Memory B cell (primary cell): ENCODE measurements around the gene SH3D19.

Source experiments
- ATAC-seq: fragments of 150-1000 bp; cut with Tn5 transposase; 2 replicates; pipeline ENCODE4 v1.10.0; 2021; ENCODE audit warnings: low read depth, mild to moderate bottlenecking, moderate library complexity
- DNase-seq, 2 donors: peaks; one replicate each; pipeline ENCODE4 v3.0.0; 2022; ENCODE audit warnings: low spot score in 2 of 2
- H3K27ac Mint-ChIP-seq: one replicate; pipeline ENCODE4 v1.8.0; 2022; ENCODE audit warnings: mild to moderate bottlenecking, moderate library complexity, mixed read lengths
- H3K27me3 Mint-ChIP-seq: one replicate; pipeline ENCODE4 v1.8.0; 2022; ENCODE audit warnings: mixed read lengths
- H3K36me3 Mint-ChIP-seq: one replicate; pipeline ENCODE4 v1.8.0; 2022; ENCODE audit warnings: mild to moderate bottlenecking, mixed read lengths
- H3K4me1 Mint-ChIP-seq: one replicate; pipeline ENCODE4 v1.8.0; 2022; ENCODE audit warnings: mixed read lengths
- H3K4me3 Mint-ChIP-seq: one replicate; pipeline ENCODE4 v1.8.0; 2022; ENCODE audit warnings: mild to moderate bottlenecking, moderate library complexity, mixed read lengths
- H3K9me3 Mint-ChIP-seq: one replicate; pipeline ENCODE4 v1.8.0; 2022; ENCODE audit warnings: mixed read lengths

Gene SH3D19

DNA sequence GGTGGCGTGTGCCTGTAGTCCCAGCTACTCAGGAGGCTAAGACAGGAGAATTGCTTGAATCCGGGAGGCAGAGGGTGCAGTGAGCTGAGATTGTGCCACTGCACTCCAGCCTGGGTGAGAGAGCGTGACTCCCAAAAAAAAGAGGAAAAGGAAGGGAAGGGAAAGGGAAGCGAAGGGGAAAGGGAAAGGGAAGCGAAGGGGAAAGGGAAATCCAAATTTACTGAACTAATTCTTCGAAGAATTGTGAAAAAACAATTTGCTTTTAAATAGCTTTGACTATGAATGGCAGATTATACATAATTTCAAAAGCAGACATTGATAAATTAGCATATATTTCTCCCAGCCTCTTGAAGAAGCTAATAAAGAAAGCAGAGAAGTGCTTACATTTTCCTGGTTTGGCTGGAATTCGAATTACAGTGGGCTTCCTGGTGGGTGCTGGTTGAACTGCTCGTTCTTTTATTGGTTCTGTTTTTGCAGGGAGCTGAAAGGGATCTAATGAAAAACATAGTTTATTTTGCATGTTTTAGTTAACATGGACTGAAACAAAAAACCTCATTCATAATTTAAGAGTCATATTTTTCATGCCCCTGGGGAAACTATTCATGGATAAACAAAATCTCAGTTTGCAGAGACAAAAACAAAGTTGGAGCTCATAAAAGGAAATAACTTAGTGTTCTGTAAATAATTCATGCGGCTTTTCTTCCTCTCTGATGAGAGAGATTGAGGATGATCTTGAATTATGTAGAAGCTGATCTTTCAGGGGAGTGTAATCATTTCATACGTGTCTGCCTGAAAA is 160.0 kb downstream of the SH3D19 start:
- no peak overlapping the region for H3K27ac Mint-ChIP-seq

DNA sequence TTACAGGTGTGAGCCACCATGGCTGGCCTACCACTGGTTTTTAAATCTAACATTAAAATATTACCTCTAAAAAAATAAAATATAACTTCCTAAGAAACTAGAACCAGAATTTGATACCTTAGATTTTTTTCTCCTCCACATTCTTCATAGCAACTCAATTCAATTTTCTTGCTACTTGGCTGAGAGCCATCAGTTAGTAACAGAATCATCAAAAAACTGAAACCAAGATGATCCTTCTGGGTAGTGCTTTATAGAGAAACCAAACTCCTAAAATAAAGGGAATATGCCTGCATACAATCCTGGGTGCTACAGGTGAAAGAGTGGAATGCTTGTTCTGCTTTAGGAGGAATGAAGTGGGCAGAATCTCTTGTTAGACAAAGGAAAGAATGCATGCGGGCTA is 161.6 kb downstream of the SH3D19 start:
- ATAC-seq (no peak), DNase-seq (no peak)
- Mint-ChIP-seq H3K27ac (no peak overlapping the region), H3K27me3 (peaks cover 1% of the 10 kb centered on the region), H3K36me3 (no peaks in the 10 kb centered on the region), H3K4me1 (no peaks in the 10 kb centered on the region), H3K9me3 (no peaks in the 10 kb centered on the region), H3K4me3 (no peak overlapping the region)

More for the DNA sequence above, 160.0 kb downstream of the SH3D19 start:
- H3K27me3 Mint-ChIP-seq: peaks cover 1% of the 10 kb centered on the region
- DNase-seq (no peak), ATAC-seq (no peak)
- H3K9me3 Mint-ChIP-seq: no peaks in the 10 kb centered on the region
- no peak overlapping the region for H3K4me3 Mint-ChIP-seq
- no peaks in the 10 kb centered on the region for H3K36me3 Mint-ChIP-seq
- H3K4me1 Mint-ChIP-seq: no peaks in the 10 kb centered on the region

- no peak overlapping the region for H3K27ac Mint-ChIP-seq
- no peak overlapping the region for H3K4me3 Mint-ChIP-seq
- H3K27me3 Mint-ChIP-seq: peaks cover 3% of the 10 kb centered on the region
- H3K36me3 Mint-ChIP-seq: no peaks in the 10 kb centered on the region
- no peak for ATAC-seq
- no peaks in the 10 kb centered on the region for H3K4me1 Mint-ChIP-seq
- H3K9me3 Mint-ChIP-seq: peaks cover 1% of the 10 kb centered on the region
- no peak for DNase-seq
These were observed 166.4 kb downstream of the SH3D19 start for GRCh38 chr4:151158979-151159378.

DNA sequence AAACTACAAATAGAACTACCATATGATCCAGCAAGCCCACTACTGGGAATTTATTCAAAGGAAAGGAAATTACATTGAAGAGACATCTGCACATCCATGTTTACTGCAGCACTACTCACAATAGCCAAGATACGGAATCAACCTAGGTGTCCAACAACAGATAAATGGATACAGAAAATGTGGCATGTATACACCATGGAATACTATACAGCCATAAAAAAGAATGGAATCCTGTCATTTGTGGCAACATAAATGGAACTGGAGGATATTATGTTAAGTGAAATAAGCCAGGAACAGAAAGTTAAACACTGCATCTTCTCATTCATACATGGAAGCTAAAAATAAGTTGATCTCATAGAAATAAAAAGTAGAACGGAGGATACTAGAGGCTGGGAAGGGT is 167.9 kb downstream of the SH3D19 start:
- Mint-ChIP-seq H3K27me3 (peaks cover 3% of the 10 kb centered on the region), H3K4me3 (no peak overlapping the region), H3K4me1 (no peaks in the 10 kb centered on the region), H3K27ac (no peak overlapping the region), H3K9me3 (peaks cover 1% of the 10 kb centered on the region), H3K36me3 (no peaks in the 10 kb centered on the region)
- no peak for DNase-seq
- no peak for ATAC-seq

DNA sequence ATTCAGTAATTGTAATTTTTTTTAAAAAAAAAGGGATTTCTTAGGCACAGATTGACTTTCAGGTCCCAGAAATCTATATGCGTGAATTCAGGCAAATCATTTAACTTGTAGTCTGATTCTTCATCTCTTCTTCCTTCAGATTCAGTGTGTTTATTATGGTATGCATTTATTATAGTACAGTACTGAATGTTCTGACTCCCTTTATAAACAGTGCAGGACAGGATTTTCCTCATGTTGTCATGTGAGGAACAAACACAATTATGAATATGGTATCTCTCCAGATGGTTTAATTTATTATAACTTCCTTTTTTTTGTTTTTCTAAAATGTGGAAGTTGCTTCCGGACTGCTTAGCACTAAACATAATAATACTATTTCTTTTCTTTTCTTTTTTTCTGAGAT is 171.8 kb downstream of the SH3D19 start:
- Mint-ChIP-seq H3K9me3 (peaks cover 1% of the 10 kb centered on the region), H3K27ac (no peak overlapping the region), H3K27me3 (peaks cover 2% of the 10 kb centered on the region), H3K4me3 (no peak overlapping the region), H3K4me1 (peaks cover 3% of the 10 kb centered on the region), H3K36me3 (no peaks in the 10 kb centered on the region)
- ATAC-seq: no peak
- DNase-seq: no peak

- Mint-ChIP-seq H3K4me3 (no peak overlapping the region), H3K36me3 (no peaks in the 10 kb centered on the region), H3K9me3 (no peaks in the 10 kb centered on the region), H3K27ac (no peak overlapping the region), H3K4me1 (peaks cover 3% of the 10 kb centered on the region), H3K27me3 (no peaks in the 10 kb centered on the region)
- ATAC-seq: no peak
- no peak for DNase-seq
These were observed 173.4 kb downstream of the SH3D19 start for GRCh38 chr4:151152028-151152427.

GRCh38 chr4:151150821-151151580 is 174.4 kb downstream of the SH3D19 start:
- H3K9me3 Mint-ChIP-seq: no peaks in the 10 kb centered on the region

GRCh38 chr4:151148261-151148660 is 177.1 kb downstream of the SH3D19 start:
- H3K4me1 Mint-ChIP-seq: peaks cover 3% of the 10 kb centered on the region
- H3K27me3 Mint-ChIP-seq: no peaks in the 10 kb centered on the region
- H3K27ac Mint-ChIP-seq: no peak overlapping the region
- H3K9me3 Mint-ChIP-seq: no peaks in the 10 kb centered on the region
- no peak for DNase-seq
- ATAC-seq: no peak
- H3K4me3 Mint-ChIP-seq: no peak overlapping the region
- H3K36me3 Mint-ChIP-seq: no peaks in the 10 kb centered on the region

More at GRCh38 chr4:151150821-151151580, 174.4 kb downstream of the SH3D19 start:
- Mint-ChIP-seq H3K4me3 (no peak overlapping the region), H3K27me3 (no peaks in the 10 kb centered on the region), H3K36me3 (no peaks in the 10 kb centered on the region), H3K27ac (no peak overlapping the region), H3K4me1 (peaks cover 3% of the 10 kb centered on the region)
- no peak for ATAC-seq
- DNase-seq: no peak

DNA sequence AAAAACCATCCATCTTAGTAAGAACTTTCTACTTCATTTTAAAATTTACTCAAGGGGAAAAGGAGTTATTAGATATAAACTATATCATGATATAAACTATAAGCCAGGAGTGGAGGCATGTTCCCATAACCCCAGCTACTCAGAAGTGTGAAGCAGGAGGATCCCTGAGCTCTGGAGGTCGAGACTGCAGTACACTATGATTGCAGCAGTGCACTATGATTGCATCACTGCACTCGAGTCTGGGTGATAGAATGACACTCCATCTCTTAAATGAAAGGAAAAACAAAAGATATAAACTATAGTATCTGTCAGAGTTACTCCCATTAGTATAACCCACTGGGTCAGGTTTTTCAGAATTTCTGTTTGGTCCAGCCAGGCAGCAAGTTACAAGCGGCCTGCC is 178.4 kb downstream of the SH3D19 start:
- H3K4me3 Mint-ChIP-seq: no peak overlapping the region
- H3K4me1 Mint-ChIP-seq: peaks cover 3% of the 10 kb centered on the region
- H3K27me3 Mint-ChIP-seq: no peaks in the 10 kb centered on the region
- DNase-seq: no peak
- H3K36me3 Mint-ChIP-seq: no peaks in the 10 kb centered on the region
- H3K27ac Mint-ChIP-seq: no peak overlapping the region
- ATAC-seq: no peak
- H3K9me3 Mint-ChIP-seq: no peaks in the 10 kb centered on the region

- DNase-seq (no peak), ATAC-seq (no peak)
- no peak overlapping the region for H3K4me3 Mint-ChIP-seq
- no peaks in the 10 kb centered on the region for H3K9me3 Mint-ChIP-seq
- no peaks in the 10 kb centered on the region for H3K4me1 Mint-ChIP-seq
- H3K36me3 Mint-ChIP-seq: no peaks in the 10 kb centered on the region
- H3K27me3 Mint-ChIP-seq: no peaks in the 10 kb centered on the region
- no peak overlapping the region for H3K27ac Mint-ChIP-seq
These were observed 180.9 kb downstream of the SH3D19 start for GRCh38 chr4:151144329-151145072.

- Mint-ChIP-seq H3K27me3 (no peaks in the 10 kb centered on the region), H3K27ac (no peak overlapping the region), H3K9me3 (no peaks in the 10 kb centered on the region), H3K36me3 (no peaks in the 10 kb centered on the region), H3K4me1 (no peaks in the 10 kb centered on the region), H3K4me3 (no peak overlapping the region)
- DNase-seq (no peak), ATAC-seq (no peak)
These were observed 181.6 kb downstream of the SH3D19 start for GRCh38 chr4:151143811-151144210.

- no peak for DNase-seq
- no peak for ATAC-seq
- no peaks in the 10 kb centered on the region for H3K4me1 Mint-ChIP-seq
- no peaks in the 10 kb centered on the region for H3K9me3 Mint-ChIP-seq
- H3K27me3 Mint-ChIP-seq: no peaks in the 10 kb centered on the region
- no peak overlapping the region for H3K27ac Mint-ChIP-seq
- H3K4me3 Mint-ChIP-seq: no peak overlapping the region
- no peaks in the 10 kb centered on the region for H3K36me3 Mint-ChIP-seq
These were observed 182.2 kb downstream of the SH3D19 start for GRCh38 chr4:151143162-151143561.

DNA sequence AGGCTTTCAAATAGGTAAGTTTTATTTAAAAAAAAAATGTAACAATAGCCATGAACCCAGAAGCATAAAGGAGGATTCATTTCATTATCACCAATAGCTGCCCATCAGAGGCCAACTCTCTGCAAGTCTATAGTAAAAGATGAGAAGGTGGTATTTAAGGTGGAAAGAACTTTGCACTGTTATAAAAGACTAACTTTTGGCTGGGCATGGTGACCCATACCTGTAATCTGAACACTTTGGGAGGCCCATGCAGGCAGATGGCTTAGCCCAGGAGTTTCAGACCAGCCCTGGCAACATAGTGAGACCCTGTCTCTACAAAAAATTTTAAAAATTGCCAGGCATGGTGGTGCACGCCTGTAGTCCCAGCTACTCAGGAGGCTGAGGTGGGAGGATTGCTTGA is 182.6 kb downstream of the SH3D19 start:
- Mint-ChIP-seq H3K9me3 (no peaks in the 10 kb centered on the region), H3K27me3 (no peaks in the 10 kb centered on the region), H3K36me3 (no peaks in the 10 kb centered on the region), H3K4me3 (no peak overlapping the region), H3K4me1 (no peaks in the 10 kb centered on the region), H3K27ac (no peak overlapping the region)
- ATAC-seq (no peak), DNase-seq (no peak)

DNA sequence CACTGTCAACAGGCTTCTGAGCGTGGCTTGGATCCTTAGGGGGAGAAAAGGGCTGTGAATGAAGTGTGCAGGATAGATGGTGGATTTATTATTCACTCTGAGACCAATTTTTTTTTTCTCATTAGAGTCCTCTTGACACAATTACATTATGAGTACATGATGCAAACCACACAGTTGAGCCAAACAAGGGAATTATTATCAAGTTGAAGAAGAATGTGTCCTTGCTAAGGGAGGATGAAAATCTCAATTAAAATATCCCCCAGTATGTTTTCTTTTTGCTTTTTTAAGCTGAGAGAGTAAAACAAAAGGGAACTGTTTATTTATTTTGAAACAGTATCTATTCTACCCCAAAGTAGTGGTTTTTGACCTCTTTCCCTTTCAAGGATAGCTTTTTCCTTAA is 185.6 kb downstream of the SH3D19 start:
- no peak for DNase-seq
- Mint-ChIP-seq H3K36me3 (no peaks in the 10 kb centered on the region), H3K27me3 (no peaks in the 10 kb centered on the region), H3K9me3 (no peaks in the 10 kb centered on the region), H3K4me3 (no peak overlapping the region), H3K27ac (no peak overlapping the region), H3K4me1 (no peaks in the 10 kb centered on the region)
- no peak for ATAC-seq
